GM23248 (cell line): ENCODE results near the gene HDAC8. TPM values are rescaled to one million over a fixed set of nuclear protein-coding genes. Genes with fewer than 3 reads are reported as not detected.

Source experiments
- DNase-seq: peaks from one replicate; pipeline ENCODE4 v3.0.0-alpha.2; 2015
- H2AFZ ChIP-seq: fragments of 200-600 bp; sonication (generic); 2 replicates; pipeline ENCODE4 v1.6.1; 2016; ENCODE audit warnings: antibody characterized with exemption
- H3F3A ChIP-seq: fragments of 200-600 bp; sonication (generic); 2 replicates; pipeline ENCODE4 v1.6.1; 2016; ENCODE audit warnings: mild to moderate bottlenecking, antibody characterized with exemption, mixed run types; ENCODE audit not compliant: insufficient read depth
- H3K27ac ChIP-seq: fragments of 200-600 bp; sonication (generic); 2 replicates; pipeline ENCODE4 v1.5.1; 2016; ENCODE audit warnings: mild to moderate bottlenecking
- H3K27me3 ChIP-seq: fragments of 200-600 bp; sonication (generic); replicated peaks from 2 replicates; pipeline ENCODE4 v1.6.1; 2016; ENCODE audit warnings: mild to moderate bottlenecking; ENCODE audit not compliant: insufficient read depth
- H3K36me3 ChIP-seq: fragments of 200-600 bp; sonication (generic); 2 replicates; pipeline ENCODE4 v1.6.1; 2016; ENCODE audit warnings: low read depth, mild to moderate bottlenecking
- H3K4me1 ChIP-seq: fragments of 200-600 bp; sonication (generic); 2 replicates; pipeline ENCODE4 v1.6.1; 2016; ENCODE audit warnings: mild to moderate bottlenecking; ENCODE audit not compliant: insufficient read depth
- H3K4me2 ChIP-seq: fragments of 200-600 bp; sonication (generic); one replicate; pipeline ENCODE4 v1.6.1; 2016; ENCODE audit warnings: mild to moderate bottlenecking; ENCODE audit not compliant: unreplicated experiment
- H3K4me3 ChIP-seq: fragments of 200-600 bp; sonication (generic); 2 replicates; pipeline ENCODE4 v1.5.1; 2016; ENCODE audit warnings: mild to moderate bottlenecking
- H3K79me2 ChIP-seq: fragments of 200-600 bp; sonication (generic); 2 replicates; pipeline ENCODE4 v1.6.1; 2016; ENCODE audit warnings: mild to moderate bottlenecking; ENCODE audit not compliant: insufficient read depth
- H3K9ac ChIP-seq: fragments of 200-600 bp; sonication (generic); 2 replicates; pipeline ENCODE4 v1.6.1; 2016; ENCODE audit warnings: mild to moderate bottlenecking
- H3K9me2 ChIP-seq: fragments of 200-600 bp; sonication (generic); 2 replicates; pipeline ENCODE4 v1.6.1; 2016; ENCODE audit warnings: mixed run types, mild to moderate bottlenecking, moderate library complexity; ENCODE audit not compliant: insufficient read depth
- H3K9me3 ChIP-seq: fragments of 200-600 bp; sonication (generic); one replicate; pipeline ENCODE4 v1.6.1; 2017; ENCODE audit warnings: low read depth
- H4K20me1 ChIP-seq: fragments of 200-600 bp; sonication (generic); 2 replicates; pipeline ENCODE4 v1.6.0; 2016; ENCODE audit not compliant: insufficient read depth
- EZH2 ChIP-seq: fragments of 200-600 bp; sonication (generic); IDR thresholded peaks from 2 replicates; pipeline ENCODE4 v1.6.1; 2018; ENCODE audit warnings: antibody characterized with exemption, mild to moderate bottlenecking; ENCODE audit not compliant: insufficient read depth, poor library complexity, severe bottlenecking
- EZH2phosphoT487 ChIP-seq: fragments of 200-600 bp; sonication (generic); IDR thresholded peaks from 2 replicates; pipeline ENCODE4 v1.6.1; 2018; ENCODE audit warnings: antibody characterized with exemption, moderate library complexity, mild to moderate bottlenecking, low read depth; ENCODE audit not compliant: insufficient read depth
- WGBS, 2 experiments: methylation state at CpG; one replicate each; pipeline ENCODE4 v1.1.6; 2015 to 2017; ENCODE audit warnings: low lambda C conversion rate in 2 of 2, low coverage in 1 of 2; ENCODE audit errors: missing lambda C conversion rate in 2 of 2; 5-methylcytosine and 5-hydroxymethylcytosine counted together
- in situ Hi-C: fragments of 300-500 bp; cut with MboI; formaldehyde crosslinking; loops from 2 replicates; pipeline ENCODE4 v1.15.0; 2020
- polyA plus RNA-seq: library from polyadenylated mRNA; unstranded; fragments of >200 nt; fragmentation: Nextera tagmentation; extraction: Ambion mirVana; gene quantifications from 2 replicates; pipeline ENCODE4 v1.2.1, GENCODE V29; 2016
- total RNA-seq: library from RNA; depleted of rRNA; stranded (reverse); fragments of >200 nt; shearing (Covaris generic); gene quantifications from 2 replicates; pipeline ENCODE4 v1.2.3, GENCODE V29; 2014; rRNA removed

HDAC8 gene
- 19.2 and 20.0 TPM in 2 replicates for total RNA-seq
- polyA plus RNA-seq = 20.4 and 21.4 TPM in 2 replicates

DNA sequence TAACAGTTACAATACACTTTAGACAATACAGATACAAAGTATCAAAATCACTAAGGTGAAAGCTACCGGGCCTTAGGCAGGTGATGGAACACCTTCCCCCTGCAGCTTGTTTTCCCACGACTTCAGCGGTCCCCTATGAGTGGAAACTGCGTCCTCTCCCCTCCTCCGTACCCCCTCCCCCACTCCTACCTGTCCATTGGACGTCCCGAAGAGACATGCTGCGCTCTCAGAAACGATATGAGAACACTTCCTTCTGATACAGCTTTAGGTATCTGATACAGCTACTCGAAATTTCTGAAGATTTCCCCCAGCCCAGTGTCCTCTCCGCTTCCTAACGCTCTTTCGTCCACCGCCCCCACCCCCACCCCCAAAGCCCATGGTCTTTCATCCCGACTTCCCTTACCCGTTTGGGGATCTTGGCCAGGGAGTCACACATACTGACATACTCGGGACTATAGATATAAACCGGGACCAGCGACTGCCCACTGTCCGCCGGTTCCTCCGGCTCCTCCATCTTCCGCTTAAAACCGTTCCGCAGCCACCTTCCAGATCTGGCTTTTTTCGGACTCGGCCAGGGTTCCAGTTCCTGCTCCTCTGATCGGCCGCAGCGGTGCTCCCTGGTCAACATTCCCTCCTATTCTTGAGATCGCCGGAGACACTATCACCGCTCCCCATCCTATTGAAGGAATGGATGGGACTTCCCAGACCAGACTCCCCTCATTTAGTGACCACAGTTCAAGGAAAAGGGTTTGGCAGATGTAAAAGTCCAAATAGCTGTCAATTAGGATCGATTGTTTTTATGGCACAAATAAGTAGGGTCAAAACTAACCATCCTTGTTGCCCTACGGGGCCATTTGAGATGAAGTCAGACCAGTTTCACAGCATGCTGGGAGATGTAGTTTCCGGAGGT is at the start of gene HDAC8:
TSS of gene HDAC8 (minus strand) at position 596 of the 910 bp plus-strand sequence. CDS start at position 514, 82 bp downstream.
- Histone ChIP-seq H3K27ac (peak within 1 kb of the TSS; percentile 68), H3K9me3 (no peaks in the 10 kb centered on the region), H3K9ac (peak within 1 kb of the TSS; percentile 94), H4K20me1 (no peaks in the 10 kb centered on the region), H3K79me2 (peaks cover 10% of the 10 kb centered on the region), H3K4me3 (peak within 1 kb of the TSS; percentile 100), H3K4me1 (peaks cover 21% of the 10 kb centered on the region), H3K4me2 (peak within 1 kb of the TSS; percentile 88), H3K27me3 (no peaks in the 10 kb centered on the region), H3K9me2 (no peaks in the 10 kb centered on the region), H3F3A (peaks cover 8% of the 10 kb centered on the region; the same call in 1 of the 2 replicates), H2AFZ (peak within 1 kb of the TSS; percentile 99), H3K36me3 (peaks cover 2% of the 10 kb centered on the region)
- in situ Hi-C loops = no loop called here
- WGBS, 2 experiments = 1 to 3% methylated on average over 32 to 36 of the region's 36 CpGs
- DNase-seq = peak; percentile 81
- TF ChIP-seq EZH2phosphoT487 (no peak), EZH2 (no peak)

GRCh38 chrX:72621625-72622485 is 49.2 kb upstream of the HDAC8 start:
- Histone ChIP-seq H3K4me1 (peaks cover 27% of the 10 kb centered on the region), H3K79me2 (no peaks in the 10 kb centered on the region), H3K9ac (no peak overlapping the region; the same call in 1 of the 2 replicates), H3K36me3 (no peaks in the 10 kb centered on the region), H3K4me2 (peak overlapping the region; percentile 71), H3K9me2 (no peaks in the 10 kb centered on the region), H2AFZ (no peak overlapping the region), H3K4me3 (peak overlapping the region; percentile 35), H3K27ac (peak overlapping the region; percentile 65), H3K27me3 (no peaks in the 10 kb centered on the region), H3K9me3 (no peaks in the 10 kb centered on the region), H4K20me1 (no peaks in the 10 kb centered on the region), H3F3A (peaks cover 27% of the 10 kb centered on the region)
- peak; percentile 71 for DNase-seq
- 0 to 4% methylated on average over 4 of the region's 4 CpGs for WGBS, 2 experiments
- in situ Hi-C loops = no loop called here
- TF ChIP-seq EZH2phosphoT487 (no peak), EZH2 (no peak)

- Histone ChIP-seq H3K4me3 (0 out of 2 replicates have a peak overlapping the region, but pooled peaks have one; percentile 48), H3K27ac (peak overlapping the region; percentile 65), H3K9me2 (no peaks in the 10 kb centered on the region), H3K9me3 (no peaks in the 10 kb centered on the region), H3K27me3 (no peaks in the 10 kb centered on the region), H3K4me2 (peak overlapping the region; percentile 71), H4K20me1 (no peaks in the 10 kb centered on the region), H3K36me3 (no peaks in the 10 kb centered on the region), H2AFZ (no peak overlapping the region), H3K4me1 (peaks cover 27% of the 10 kb centered on the region), H3F3A (peaks cover 27% of the 10 kb centered on the region), H3K9ac (no peak overlapping the region), H3K79me2 (no peaks in the 10 kb centered on the region)
- WGBS, 2 experiments = 33 to 45% methylated on average over 1 of the region's 1 CpG
- no peak for TF ChIP-seq EZH2phosphoT487
- no peak for TF ChIP-seq EZH2
- peak; percentile 6 for DNase-seq
- in situ Hi-C loops = no loop called here
These were observed 48.5 kb upstream of the HDAC8 start for GRCh38 chrX:72621163-72621562.
